ACHN (cell line): ENCODE measurements around the gene VIPAS39.

Experiments used
- DNase-seq: peaks from one replicate; pipeline ENCODE4 v3.0.0-alpha.2; 2015
- in situ Hi-C: cut with HindIII; loops from 2 replicates; pipeline ENCODE4 v1.10.0; 2017; ENCODE audit warnings: low sequenced_read_pairs, low pct_ligation_motif_present, low pct_unique_long_range_greater_than_20kb

Gene VIPAS39

GRCh38 chr14:77457522-77458248 is at the start of gene VIPAS39, which contains the start of gene AHSA1:
Gene VIPAS39, minus strand, starts transcription at chr14:77457601. Its CDS starts 3,499 bp downstream, at chr14:77454102.
Gene AHSA1, plus strand, starts transcription at chr14:77458093. Its CDS starts 97 bp downstream, at chr14:77458190.
- in situ Hi-C loops = no loop called here
- peak; percentile 98 for DNase-seq

- no peak for DNase-seq
- in situ Hi-C loops = no loop called here
Measured at GRCh38 chr14:77505031-77505430, 47.6 kb upstream of the VIPAS39 start.

GRCh38 chr14:77503138-77503537 is 45.7 kb upstream of the VIPAS39 start:
- DNase-seq = no peak
- in situ Hi-C loops = no loop called here

GRCh38 chr14:77502109-77502782 is 44.8 kb upstream of the VIPAS39 start:
- DNase-seq = no peak
- in situ Hi-C loops = no loop called here

- in situ Hi-C loops = no loop called here
- DNase-seq = no peak
Measured at GRCh38 chr14:77498984-77499527, 41.7 kb upstream of the VIPAS39 start.

GRCh38 chr14:77498120-77498979 is 40.9 kb upstream of the VIPAS39 start, which contains the start of gene ISM2:
Gene ISM2, minus strand, starts transcription at chr14:77498816. Its CDS starts 23 bp downstream, at chr14:77498793.
- in situ Hi-C loops = no loop called here
- DNase-seq = peak; percentile 32

GRCh38 chr14:77495334-77495733 is 37.9 kb upstream of the VIPAS39 start:
- DNase-seq = no peak
- in situ Hi-C loops = no loop called here

GRCh38 chr14:77491056-77491455 is 33.7 kb upstream of the VIPAS39 start:
- in situ Hi-C loops = no loop called here
- no peak for DNase-seq

- no peak for DNase-seq
- in situ Hi-C loops = no loop called here
Measured at GRCh38 chr14:77490347-77490986, 33.1 kb upstream of the VIPAS39 start.

- DNase-seq = no peak
- in situ Hi-C loops = no loop called here
Measured at GRCh38 chr14:77489041-77489440, 31.6 kb upstream of the VIPAS39 start.

- in situ Hi-C loops = no loop called here
- no peak for DNase-seq
Measured at GRCh38 chr14:77488558-77488957, 31.2 kb upstream of the VIPAS39 start.

- in situ Hi-C loops = no loop called here
- peak; percentile 77 for DNase-seq
Measured at GRCh38 chr14:77485901-77486678, 28.7 kb upstream of the VIPAS39 start.

GRCh38 chr14:77485256-77485655 is 27.9 kb upstream of the VIPAS39 start:
- in situ Hi-C loops = no loop called here
- no peak for DNase-seq

GRCh38 chr14:77482422-77482821 is 25.0 kb upstream of the VIPAS39 start:
- DNase-seq = no peak
- in situ Hi-C loops = no loop called here

- no peak for DNase-seq
- in situ Hi-C loops = no loop called here
Measured at GRCh38 chr14:77478796-77479195, 21.4 kb upstream of the VIPAS39 start.

- in situ Hi-C loops = no loop called here
- no peak for DNase-seq
Measured at GRCh38 chr14:77478029-77478428, 20.6 kb upstream of the VIPAS39 start.

- in situ Hi-C loops = no loop called here
- no peak for DNase-seq
Measured at GRCh38 chr14:77475432-77476115, 18.2 kb upstream of the VIPAS39 start.
